MV-4-11 (cell line): ENCODE data around the gene KCNIP4.

Experiments
- DNase-seq: peaks from one replicate; lab custom pipeline; 2025; lab: John Stamatoyannopoulos, UW

KCNIP4 gene

GRCh38 chr4:21901281-21901680, 47.3 kb downstream of the KCNIP4 start:
- DNase-seq: no peak

- DNase-seq: no peak
Measured at GRCh38 chr4:21900211-21900610, 48.4 kb downstream of the KCNIP4 start.

GRCh38 chr4:21898101-21898500, 50.5 kb downstream of the KCNIP4 start:
- no peak for DNase-seq

GRCh38 chr4:21896767-21897166, 51.8 kb downstream of the KCNIP4 start:
- DNase-seq: no peak

GRCh38 chr4:21893136-21893535, 55.4 kb downstream of the KCNIP4 start:
- no peak for DNase-seq

GRCh38 chr4:21890231-21890630, 58.3 kb downstream of the KCNIP4 start:
- DNase-seq: no peak

GRCh38 chr4:21888195-21888976, 60.2 kb downstream of the KCNIP4 start:
- no peak for DNase-seq

GRCh38 chr4:21887481-21887880, 61.1 kb downstream of the KCNIP4 start:
- no peak for DNase-seq

GRCh38 chr4:21885770-21886169, 62.8 kb downstream of the KCNIP4 start:
- DNase-seq: no peak

GRCh38 chr4:21885241-21885640, 63.3 kb downstream of the KCNIP4 start:
- no peak for DNase-seq

- DNase-seq: no peak
Measured at GRCh38 chr4:21884615-21885014, 64.0 kb downstream of the KCNIP4 start.

- no peak for DNase-seq
Measured at GRCh38 chr4:21882051-21882839, 66.3 kb downstream of the KCNIP4 start.

GRCh38 chr4:21879187-21879586, 69.4 kb downstream of the KCNIP4 start:
- DNase-seq: no peak

GRCh38 chr4:21876711-21877110, 71.9 kb downstream of the KCNIP4 start:
- no peak for DNase-seq

GRCh38 chr4:21873145-21873544, 75.4 kb downstream of the KCNIP4 start:
- no peak for DNase-seq

- DNase-seq: no peak
Measured at GRCh38 chr4:21872101-21872500, 76.5 kb downstream of the KCNIP4 start.

- no peak for DNase-seq
Measured at GRCh38 chr4:21869978-21870745, 78.4 kb downstream of the KCNIP4 start.

GRCh38 chr4:21864686-21865085, 83.9 kb downstream of the KCNIP4 start:
- DNase-seq: no peak

GRCh38 chr4:21862917-21863316, 85.7 kb downstream of the KCNIP4 start:
- DNase-seq: no peak

- no peak for DNase-seq
Measured at GRCh38 chr4:21858971-21859370, 89.6 kb downstream of the KCNIP4 start.

GRCh38 chr4:21856754-21857153, 91.8 kb downstream of the KCNIP4 start:
- no peak for DNase-seq

- no peak for DNase-seq
Measured at GRCh38 chr4:21856301-21856700, 92.3 kb downstream of the KCNIP4 start.

GRCh38 chr4:21849077-21849476, 99.5 kb downstream of the KCNIP4 start:
- DNase-seq: no peak
